GM12891 (cell line): Measurements from ENCODE around the gene SERTM2.

ENCODE experiments used
- DNase-seq: peaks from one replicate; pipeline ENCODE4 v3.0.0; 2011; ENCODE audit warnings: low spot score; ENCODE audit not compliant: insufficient read length
- FAIRE-seq: peaks from 2 replicates; lab custom pipeline; 2011; peaks lifted over from hg19 to GRCh38; lab: Jason Lieb, UNC
- PAX5 ChIP-seq: IDR thresholded peaks from 2 replicates; pipeline ENCODE4 v1.6.1; 2011; ENCODE audit warnings: low read length, moderate library complexity, mild to moderate bottlenecking; ENCODE audit not compliant: insufficient read depth, severe bottlenecking
- POLR2A ChIP-seq: IDR thresholded peaks from 2 replicates; pipeline ENCODE4 v1.6.1; 2011; ENCODE audit warnings: low read depth, low read length, control low read depth
- POLR2AphosphoS5 ChIP-seq: IDR thresholded peaks from 2 replicates; pipeline ENCODE4 v1.6.1; 2011; ENCODE audit warnings: low read depth, low read length, control low read depth
- POU2F2 ChIP-seq: IDR thresholded peaks from 2 replicates; pipeline ENCODE4 v1.6.1; 2011; ENCODE audit warnings: low read depth, mild to moderate bottlenecking, control low read depth, low read length, moderate library complexity
- SPI1 ChIP-seq: IDR thresholded peaks from 2 replicates; pipeline ENCODE4 v1.6.1; 2011; ENCODE audit warnings: low read depth, low read length, control low read depth
- TAF1 ChIP-seq: IDR thresholded peaks from 2 replicates; pipeline ENCODE4 v1.6.1; 2011; ENCODE audit warnings: low read depth, low read length, control low read depth

The SERTM2 gene

DNA sequence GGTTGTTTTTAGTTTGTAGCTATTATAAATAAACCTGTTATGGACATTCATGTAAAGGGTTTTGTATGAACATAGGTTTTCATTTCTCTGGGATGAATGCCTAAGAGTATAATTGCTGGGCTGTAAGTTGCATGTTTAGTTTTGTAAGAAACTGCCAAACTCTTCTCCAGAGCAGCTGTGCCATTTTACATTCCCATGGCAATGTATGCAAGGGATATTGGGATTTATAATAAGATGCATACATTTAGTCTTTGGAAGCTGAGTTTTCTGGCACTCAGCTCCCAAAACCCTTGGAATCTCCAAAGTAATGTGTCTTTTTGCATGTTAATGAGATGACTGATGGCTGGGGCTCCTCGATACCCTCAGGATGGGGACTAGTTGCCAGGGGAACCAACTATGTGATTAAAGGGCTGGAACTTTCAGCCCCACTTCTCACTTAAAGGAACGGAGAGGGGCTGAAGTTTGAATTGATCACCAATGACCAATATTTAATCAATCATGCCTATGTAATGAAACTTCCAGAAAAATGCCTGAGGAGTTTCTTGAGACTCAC lies 44.0 kb downstream of the SERTM2 start:
- no peak for FAIRE-seq
- TF ChIP-seq SPI1 (no peak), POLR2A (no peak), POU2F2 (no peak), PAX5 (no peak), POLR2AphosphoS5 (no peak), TAF1 (no peak)
- no peak for DNase-seq

DNA sequence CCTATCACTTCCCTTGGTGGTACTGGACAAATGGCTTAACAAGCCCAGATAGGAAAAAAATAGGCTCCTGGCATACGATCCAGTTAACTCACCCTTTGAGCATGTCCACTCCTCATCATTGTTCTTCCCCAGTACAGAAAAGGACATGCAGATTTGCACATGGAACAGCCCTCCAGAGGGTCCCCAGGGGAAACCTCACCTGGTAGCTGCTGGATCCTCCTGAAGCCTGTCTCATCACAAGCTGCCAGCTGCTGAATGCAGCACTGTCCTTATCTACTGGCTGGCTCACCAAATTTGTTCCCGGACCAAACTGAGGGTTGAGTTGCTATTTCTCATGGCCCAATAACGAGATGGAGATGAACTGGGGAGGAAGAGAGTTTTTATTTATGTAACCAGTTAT lies 49.4 kb downstream of the SERTM2 start:
- TF ChIP-seq POU2F2 (no peak), POLR2AphosphoS5 (no peak), SPI1 (no peak), TAF1 (no peak), PAX5 (no peak)
- FAIRE-seq (no peak), DNase-seq (no peak)

DNA sequence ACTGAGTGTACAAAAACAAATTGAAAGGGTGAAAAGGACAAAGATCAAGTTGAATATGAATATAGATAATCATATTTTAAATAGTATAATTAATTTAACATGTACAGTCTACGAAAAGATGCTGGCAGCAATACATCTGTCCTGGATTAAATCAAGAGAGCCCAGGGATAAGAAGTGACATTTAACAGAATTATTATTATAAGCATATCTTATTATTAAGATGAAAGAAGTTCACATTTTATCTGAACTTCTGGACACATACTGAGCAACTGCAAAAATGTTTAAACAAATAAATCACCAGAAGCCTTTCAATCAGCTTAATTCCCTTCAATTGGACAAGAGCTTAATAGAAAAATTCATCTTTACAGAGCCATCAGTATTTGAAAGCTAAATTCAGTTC lies 50.4 kb downstream of the SERTM2 start:
- FAIRE-seq (no peak), DNase-seq (no peak)
- TF ChIP-seq POLR2A: no peak

DNA sequence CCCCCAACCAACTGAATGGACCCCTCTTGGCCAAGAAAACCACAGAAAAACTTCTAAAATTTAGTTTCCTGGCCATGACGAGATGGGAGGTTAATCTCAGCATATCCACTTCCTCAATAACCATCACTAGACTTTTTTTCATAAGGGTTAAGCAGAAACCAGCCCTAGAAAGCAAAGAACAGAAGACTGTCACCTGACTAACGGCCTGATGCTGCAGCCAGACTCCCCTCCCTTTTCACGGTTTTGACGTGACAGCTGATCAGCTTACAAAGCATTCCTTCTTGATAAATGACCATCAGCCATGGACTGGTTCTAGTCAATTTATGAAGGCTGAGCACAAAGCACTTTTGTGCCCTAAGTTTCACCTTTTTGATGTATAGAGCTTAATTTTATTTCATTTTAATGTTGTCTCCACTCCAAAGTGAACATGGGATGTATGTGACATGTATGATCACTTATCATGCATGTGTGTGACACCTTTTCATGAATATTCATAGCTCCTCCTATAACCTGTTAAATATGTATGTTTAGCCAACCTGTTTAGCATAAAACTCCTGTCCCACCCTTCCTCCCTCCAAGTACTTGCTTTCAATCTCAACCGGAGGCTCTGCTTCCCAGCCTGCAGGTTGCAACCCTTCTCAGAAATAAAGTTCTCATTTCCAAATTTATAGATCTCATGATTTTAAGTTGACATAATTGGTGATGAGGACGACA lies 56.3 kb downstream of the SERTM2 start:
- FAIRE-seq: no peak
- no peak for DNase-seq
- TF ChIP-seq POLR2AphosphoS5 (no peak), PAX5 (no peak), TAF1 (no peak), POU2F2 (no peak), POLR2A (no peak), SPI1 (no peak)

- no peak for TF ChIP-seq POU2F2
- no peak for TF ChIP-seq SPI1
- no peak for TF ChIP-seq PAX5
- TF ChIP-seq POLR2AphosphoS5: no peak
- TF ChIP-seq POLR2A: no peak
- no peak for TF ChIP-seq TAF1
- FAIRE-seq (no peak), DNase-seq (no peak)
Measured at GRCh38 chrX:111568354-111568753, 56.9 kb downstream of the SERTM2 start.

DNA sequence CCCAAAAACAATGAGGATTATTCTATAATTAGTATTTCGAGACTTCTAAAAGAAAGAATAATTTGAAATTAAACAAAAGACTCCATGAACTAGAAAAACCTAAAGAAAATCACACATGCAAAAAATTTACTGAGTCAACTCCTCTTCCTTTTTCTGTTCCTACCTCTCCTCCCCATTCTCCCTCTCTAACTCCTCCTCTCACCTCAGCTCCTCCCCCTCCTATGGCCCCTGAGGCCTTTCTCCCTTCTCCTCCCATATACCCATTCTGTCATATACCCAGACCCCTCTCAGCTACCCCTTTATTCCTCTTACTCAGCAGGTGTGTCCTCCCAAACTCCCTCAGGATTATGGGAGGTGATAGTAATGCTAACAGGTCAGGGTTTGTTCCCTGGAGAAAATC lies 57.4 kb downstream of the SERTM2 start:
- DNase-seq (no peak), FAIRE-seq (no peak)
- TF ChIP-seq POLR2A (no peak), SPI1 (no peak), POLR2AphosphoS5 (no peak), POU2F2 (no peak), PAX5 (no peak), TAF1 (no peak)
